A673 (cell line): ENCODE measurements around the gene CEMIP2. TPM values are rescaled to one million over a fixed set of nuclear protein-coding genes. Genes with fewer than 3 reads are reported as not detected.

Source experiments
- BruUV-seq: library from RNA; stranded (reverse); fragments of 400-500 nt; replicated peaks from 2 replicates; lab custom pipeline; 2021; lab: Mats Ljungman, UMichigan
- CTCF ChIA-PET: fragments of 300-600 bp; sonication (Branson Sonifier 250); formaldehyde crosslinking; loops from one replicate; lab custom pipeline; 2022; ENCODE audit warnings: antibody characterized with exemption; lab: Charles Lee
- POLR2A ChIA-PET: fragments of 300-600 bp; sonication (Branson Sonifier 250); formaldehyde crosslinking; loops from one replicate; lab custom pipeline; 2022; ENCODE audit warnings: antibody characterized with exemption; ENCODE audit not compliant: low non-redundant PET; lab: Charles Lee
- DNase-seq: peaks from one replicate; pipeline ENCODE4 v3.0.0-alpha.2; 2015; ENCODE audit warnings: low spot score
- H3K27ac ChIP-seq: fragments of 200-600 bp; sonication (generic); 2 replicates; pipeline ENCODE4 v1.5.1; 2016; ENCODE audit warnings: mixed run types, low read depth, mild to moderate bottlenecking, mixed read lengths, antibody characterized with exemption, low read length; ENCODE audit not compliant: poor library complexity, severe bottlenecking
- H3K27me3 ChIP-seq: fragments of 200-600 bp; sonication (generic); replicated peaks from 2 replicates; pipeline ENCODE4 v1.6.1; 2017; ENCODE audit warnings: mixed run types, low read depth, mild to moderate bottlenecking, mixed read lengths, antibody characterized with exemption, low read length; ENCODE audit not compliant: insufficient read depth, poor library complexity
- H3K36me3 ChIP-seq: fragments of 200-600 bp; sonication (generic); 2 replicates; pipeline ENCODE4 v1.6.1; 2016; ENCODE audit warnings: mixed run types, mild to moderate bottlenecking, mixed read lengths, antibody characterized with exemption, low read length; ENCODE audit not compliant: insufficient read depth, poor library complexity, severe bottlenecking
- H3K4me1 ChIP-seq: fragments of 200-600 bp; sonication (generic); 2 replicates; pipeline ENCODE4 v1.6.1; 2017; ENCODE audit warnings: mixed run types, mild to moderate bottlenecking, mixed read lengths, antibody characterized with exemption, low read length; ENCODE audit not compliant: insufficient read depth, poor library complexity, severe bottlenecking
- H3K4me3 ChIP-seq: fragments of 200-600 bp; sonication (generic); 2 replicates; pipeline ENCODE4 v1.5.1; 2016; ENCODE audit warnings: low read depth, mixed run types, mild to moderate bottlenecking, mixed read lengths, low read length; ENCODE audit not compliant: poor library complexity, severe bottlenecking
- H3K9me3 ChIP-seq: fragments of 200-600 bp; sonication (generic); 2 replicates; pipeline ENCODE4 v1.6.1; 2016; ENCODE audit warnings: mixed run types, low read depth, mild to moderate bottlenecking, mixed read lengths, antibody characterized with exemption, low read length; ENCODE audit not compliant: poor library complexity, severe bottlenecking
- EZH2 ChIP-seq: fragments of 200-600 bp; sonication (generic); IDR thresholded peaks from 2 replicates; pipeline ENCODE4 v1.6.1; 2017; ENCODE audit warnings: borderline replicate concordance, low read depth, mild to moderate bottlenecking, mixed read lengths, antibody characterized with exemption, low read length; ENCODE audit not compliant: poor library complexity, severe bottlenecking
- intact Hi-C: fragments of 100-400 bp; cut with micrococcal nuclease; formaldehyde crosslinking; loops from one replicate; pipeline ENCODE4 v1.10.0; 2022; ENCODE audit not compliant: unreplicated experiment
- total RNA-seq: library from RNA; stranded (reverse); gene quantifications from 2 replicates; pipeline ENCODE4 v1.2.3, GENCODE V29; 2021
- TF ChIP-seq, protein P1 (sequence below): fragments of 300-800, 200-600 bp; sonication (generic); conservative IDR thresholded peaks from 2 replicates; pipeline ENCODE4 v1.5.1; 2017; ENCODE audit warnings: low read depth, mild to moderate bottlenecking, antibody characterized with exemption, low read length, moderate library complexity, mixed read lengths

Gene CEMIP2
- total RNA-seq, 1 experiment from 2014 or later, result 32.9 TPM

DNA sequence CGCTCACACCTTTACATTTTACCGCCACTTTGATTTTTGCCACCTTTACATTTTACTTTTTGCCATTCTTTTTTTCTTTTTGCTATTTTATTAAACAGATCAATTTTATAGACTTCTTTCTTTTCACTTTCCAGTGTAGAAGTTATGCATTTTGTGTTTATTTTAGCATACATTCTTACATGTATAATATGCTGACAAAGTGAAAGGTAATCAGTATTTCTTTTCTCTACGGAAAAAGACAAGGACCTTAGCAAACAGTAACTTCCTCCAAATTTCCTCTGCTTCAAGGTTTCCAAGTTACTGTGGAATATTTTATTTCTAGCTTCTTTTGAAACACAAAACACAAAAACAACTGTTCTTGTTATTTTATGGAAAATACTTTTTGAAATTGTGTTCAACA lies 97.0 kb downstream of the CEMIP2 start:
- no peak overlapping the region for H3K4me3 ChIP-seq
- no peak for TF ChIP-seq EZH2
- TF ChIP-seq, protein P1, sequence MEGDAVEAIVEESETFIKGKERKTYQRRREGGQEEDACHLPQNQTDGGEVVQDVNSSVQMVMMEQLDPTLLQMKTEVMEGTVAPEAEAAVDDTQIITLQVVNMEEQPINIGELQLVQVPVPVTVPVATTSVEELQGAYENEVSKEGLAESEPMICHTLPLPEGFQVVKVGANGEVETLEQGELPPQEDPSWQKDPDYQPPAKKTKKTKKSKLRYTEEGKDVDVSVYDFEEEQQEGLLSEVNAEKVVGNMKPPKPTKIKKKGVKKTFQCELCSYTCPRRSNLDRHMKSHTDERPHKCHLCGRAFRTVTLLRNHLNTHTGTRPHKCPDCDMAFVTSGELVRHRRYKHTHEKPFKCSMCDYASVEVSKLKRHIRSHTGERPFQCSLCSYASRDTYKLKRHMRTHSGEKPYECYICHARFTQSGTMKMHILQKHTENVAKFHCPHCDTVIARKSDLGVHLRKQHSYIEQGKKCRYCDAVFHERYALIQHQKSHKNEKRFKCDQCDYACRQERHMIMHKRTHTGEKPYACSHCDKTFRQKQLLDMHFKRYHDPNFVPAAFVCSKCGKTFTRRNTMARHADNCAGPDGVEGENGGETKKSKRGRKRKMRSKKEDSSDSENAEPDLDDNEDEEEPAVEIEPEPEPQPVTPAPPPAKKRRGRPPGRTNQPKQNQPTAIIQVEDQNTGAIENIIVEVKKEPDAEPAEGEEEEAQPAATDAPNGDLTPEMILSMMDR, result no peak
- BruUV-seq, result no TSS peak
- no peaks in the 10 kb centered on the region for H3K4me1 ChIP-seq
- intact Hi-C loops, result no loop called here
- no peaks in the 10 kb centered on the region for H3K9me3 ChIP-seq
- no peak overlapping the region for H3K27ac ChIP-seq
- POLR2A ChIA-PET, result no interaction called here
- CTCF ChIA-PET, result no interaction called here
- no peaks in the 10 kb centered on the region for H3K36me3 ChIP-seq
- H3K27me3 ChIP-seq, result no peaks in the 10 kb centered on the region
- no peak for DNase-seq

DNA sequence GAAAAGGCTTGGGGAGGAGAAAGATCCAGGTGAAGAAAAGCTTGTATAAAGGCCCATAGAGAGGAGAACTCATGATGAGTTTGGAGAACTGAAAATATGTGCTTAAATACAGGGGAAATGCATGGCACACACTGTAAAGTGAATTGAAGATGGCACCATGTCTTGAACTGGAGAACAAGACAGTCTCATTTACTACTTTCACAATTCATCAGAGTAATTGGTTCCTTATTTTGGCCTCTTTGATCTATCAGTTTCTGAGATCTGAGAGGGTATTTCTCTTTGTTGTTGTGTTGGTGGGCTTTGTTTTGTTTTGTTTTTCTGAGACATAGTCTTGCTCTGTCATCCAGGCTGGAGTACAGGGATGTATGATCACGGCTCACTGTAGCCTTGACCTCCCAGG lies 98.2 kb downstream of the CEMIP2 start:
- H3K4me3 ChIP-seq, result no peak overlapping the region
- no peaks in the 10 kb centered on the region for H3K9me3 ChIP-seq
- no peaks in the 10 kb centered on the region for H3K36me3 ChIP-seq
- no peaks in the 10 kb centered on the region for H3K27me3 ChIP-seq
- intact Hi-C loops, result no loop called here
- BruUV-seq, result no TSS peak
- no peaks in the 10 kb centered on the region for H3K4me1 ChIP-seq
- ChIA-PET CTCF (no interaction called here), POLR2A (no interaction called here)
- no peak for DNase-seq
- H3K27ac ChIP-seq, result no peak overlapping the region
- TF ChIP-seq EZH2, result no peak
- TF ChIP-seq, protein P1, result no peak

- H3K36me3 ChIP-seq, result no peaks in the 10 kb centered on the region
- H3K9me3 ChIP-seq, result no peaks in the 10 kb centered on the region
Measured at GRCh38 chr9:71669284-71669995, 98.9 kb downstream of the CEMIP2 start.

More at GRCh38 chr9:71669284-71669995, 98.9 kb downstream of the CEMIP2 start:
- intact Hi-C loops, result no loop called here
- POLR2A ChIA-PET, result no interaction called here
- Histone ChIP-seq H3K4me3 (no peak overlapping the region), H3K4me1 (no peaks in the 10 kb centered on the region), H3K27ac (no peak overlapping the region), H3K27me3 (no peaks in the 10 kb centered on the region)
- TF ChIP-seq, protein P1, result no peak
- no peak for TF ChIP-seq EZH2
- CTCF ChIA-PET, result no interaction called here
- BruUV-seq, result no TSS peak
- no peak for DNase-seq
